OCI-LY1 (cell line): ENCODE results near the gene NPAS2.

Experiments used
- H2AFZ ChIP-seq: fragments of 200-600 bp; sonication (generic), shearing (Covaris generic); 2 replicates; pipeline ENCODE4 v1.6.0; 2014; ENCODE audit warnings: antibody characterized with exemption, mild to moderate bottlenecking, low read length
- H3F3A ChIP-seq: fragments of 200-600 bp; sonication (generic), shearing (Covaris generic); 2 replicates; pipeline ENCODE4 v1.6.0; 2014; ENCODE audit warnings: mild to moderate bottlenecking, antibody characterized with exemption, low read length, moderate library complexity; ENCODE audit not compliant: insufficient read depth
- H3K27ac ChIP-seq: fragments of 200-600 bp; sonication (generic); 2 replicates; pipeline ENCODE4 v1.5.1; 2014; ENCODE audit warnings: low read length, mixed run types, mild to moderate bottlenecking, low read depth; ENCODE audit not compliant: poor library complexity, severe bottlenecking
- H3K27me3 ChIP-seq: fragments of 200-600 bp; sonication (generic); 2 replicates; pipeline ENCODE4 v1.6.0; 2014; ENCODE audit warnings: antibody characterized with exemption, mild to moderate bottlenecking, low read length, moderate library complexity; ENCODE audit not compliant: insufficient read depth
- H3K36me3 ChIP-seq: fragments of 200-600 bp; sonication (generic); 2 replicates; pipeline ENCODE4 v1.6.1; 2014; ENCODE audit warnings: mild to moderate bottlenecking, antibody characterized with exemption, low read length, moderate library complexity, mixed read lengths; ENCODE audit not compliant: insufficient read depth
- H3K4me1 ChIP-seq: fragments of 200-600 bp; sonication (generic); 2 replicates; pipeline ENCODE4 v1.5.1; 2014; ENCODE audit warnings: mild to moderate bottlenecking, low read length, moderate library complexity; ENCODE audit not compliant: insufficient read depth, severe bottlenecking
- H3K4me2 ChIP-seq: fragments of 200-600 bp; sonication (generic), shearing (Covaris generic); 2 replicates; pipeline ENCODE4 v1.6.1; 2014; ENCODE audit warnings: low read length
- H3K4me3 ChIP-seq: fragments of 200-600 bp; sonication (generic); 2 replicates; pipeline ENCODE4 v1.5.1; 2014; ENCODE audit warnings: low read length, low read depth, mild to moderate bottlenecking, mixed read lengths; ENCODE audit not compliant: poor library complexity, severe bottlenecking
- H3K79me2 ChIP-seq: fragments of 200-600 bp; shearing (Covaris generic); 2 replicates; pipeline ENCODE4 v1.6.1; 2016; ENCODE audit warnings: mixed run types, low read length, mixed read lengths; ENCODE audit not compliant: insufficient read depth
- H3K9ac ChIP-seq: fragments of 200-600 bp; sonication (generic), shearing (Covaris generic); 2 replicates; pipeline ENCODE4 v1.6.1; 2014; ENCODE audit warnings: mild to moderate bottlenecking, low read length, mixed read lengths
- H3K9me2 ChIP-seq: fragments of 200-600 bp; sonication (generic), shearing (Covaris generic); 2 replicates; pipeline ENCODE4 v1.6.1; 2014; ENCODE audit warnings: low read depth, mild to moderate bottlenecking, low read length, mixed read lengths
- H3K9me3 ChIP-seq: fragments of 200-600 bp; shearing (Covaris generic); 2 replicates; pipeline ENCODE4 v1.6.1; 2014; ENCODE audit warnings: low read length, mixed read lengths
- H4K20me1 ChIP-seq: fragments of 200-600 bp; sonication (generic), shearing (Covaris generic); 2 replicates; pipeline ENCODE4 v1.6.0; 2016; ENCODE audit warnings: mild to moderate bottlenecking, low read length; ENCODE audit not compliant: insufficient read depth
- CTCF ChIP-seq: fragments of 200-600 bp; sonication (generic), shearing (Covaris generic); IDR thresholded peaks from 2 replicates; pipeline ENCODE4 v1.5.1; 2017; ENCODE audit warnings: mild to moderate bottlenecking, antibody characterized with exemption, low read length, moderate library complexity, mixed read lengths
- EZH2 ChIP-seq: fragments of 200-600 bp; sonication (generic), shearing (Covaris generic); IDR thresholded peaks from 2 replicates; pipeline ENCODE4 v1.8.0; 2017; ENCODE audit warnings: borderline replicate concordance, mixed run types, mild to moderate bottlenecking, antibody characterized with exemption, low read length, moderate library complexity, mixed read lengths

Gene NPAS2

GRCh38 chr2:100831831-100832230, 11.9 kb downstream of the NPAS2 start:
- H3F3A ChIP-seq: no peaks in the 10 kb centered on the region
- no peaks in the 10 kb centered on the region for H4K20me1 ChIP-seq
- H3K9ac ChIP-seq: no peak overlapping the region
- no peak overlapping the region for H3K27ac ChIP-seq
- no peaks in the 10 kb centered on the region for H3K4me1 ChIP-seq
- peaks cover 5% of the 10 kb centered on the region; the same call in 1 of the 2 replicates for H3K27me3 ChIP-seq
- no peak overlapping the region for H3K4me3 ChIP-seq
- no peaks in the 10 kb centered on the region for H3K9me2 ChIP-seq
- H3K36me3 ChIP-seq: no peaks in the 10 kb centered on the region; the same call in 1 of the 2 replicates
- no peak overlapping the region for H3K4me2 ChIP-seq
- 0 out of 2 replicates have a peak, but pooled peaks cover 3% of the 10 kb centered on the region for H3K9me3 ChIP-seq
- H2AFZ ChIP-seq: no peak overlapping the region
- no peak for TF ChIP-seq CTCF
- TF ChIP-seq EZH2: no peak
- H3K79me2 ChIP-seq: no peaks in the 10 kb centered on the region

- TF ChIP-seq CTCF (no peak), EZH2 (no peak)
- H3K36me3 ChIP-seq: no peaks in the 10 kb centered on the region; the same call in 1 of the 2 replicates
- no peaks in the 10 kb centered on the region for H3K9me2 ChIP-seq
- no peaks in the 10 kb centered on the region for H3K4me1 ChIP-seq
- no peaks in the 10 kb centered on the region for H3K79me2 ChIP-seq
- H4K20me1 ChIP-seq: no peaks in the 10 kb centered on the region
- no peak overlapping the region for H2AFZ ChIP-seq
- H3K27ac ChIP-seq: no peak overlapping the region
- 0 out of 2 replicates have a peak, but pooled peaks cover 3% of the 10 kb centered on the region for H3K9me3 ChIP-seq
- H3F3A ChIP-seq: no peaks in the 10 kb centered on the region
- peaks cover 5% of the 10 kb centered on the region; the same call in 1 of the 2 replicates for H3K27me3 ChIP-seq
- H3K4me2 ChIP-seq: no peak overlapping the region
- no peak overlapping the region for H3K9ac ChIP-seq
- no peak overlapping the region for H3K4me3 ChIP-seq
Measured at GRCh38 chr2:100832885-100833284, 12.9 kb downstream of the NPAS2 start.

GRCh38 chr2:100833331-100833730, 13.4 kb downstream of the NPAS2 start:
- Histone ChIP-seq H3F3A (no peaks in the 10 kb centered on the region), H3K9me3 (0 out of 2 replicates have a peak, but pooled peaks cover 3% of the 10 kb centered on the region), H3K27ac (no peak overlapping the region), H4K20me1 (no peaks in the 10 kb centered on the region), H3K4me3 (no peak overlapping the region), H3K79me2 (no peaks in the 10 kb centered on the region), H3K27me3 (peaks cover 5% of the 10 kb centered on the region; the same call in 1 of the 2 replicates), H3K9me2 (no peaks in the 10 kb centered on the region), H3K9ac (no peak overlapping the region), H3K4me1 (no peaks in the 10 kb centered on the region), H3K4me2 (no peak overlapping the region), H3K36me3 (no peaks in the 10 kb centered on the region), H2AFZ (no peak overlapping the region)
- TF ChIP-seq EZH2 (no peak), CTCF (no peak)
